ENCODE measurements around the gene PLCB3. TPM values are rescaled to one million over a fixed set of nuclear protein-coding genes. Genes with fewer than 3 reads are reported as not detected.

The PLCB3 gene
- total and polyA plus RNA-seq, 5 donors from 2014 or later, result 0.10 to 3.6 (median 0.31) TPM

GRCh38 chr11:64298966-64299846, 47.9 kb downstream of the PLCB3 start:
- Histone ChIP-seq H3K27ac (ENCODE audit: insufficient read depth, low read length, poor library complexity, severe bottlenecking) (no peak overlapping the region), H3K27me3 (ENCODE audit: control insufficient read depth, insufficient read depth, low read length) (peaks cover 23% of the 10 kb centered on the region), H3K4me1 (ENCODE audit: control insufficient read depth, insufficient read depth, low read length, poor library complexity, severe bottlenecking) (peaks cover 31% of the 10 kb centered on the region), H3K36me3 (ENCODE audit: control insufficient read depth, insufficient read depth, low read length) (no peaks in the 10 kb centered on the region), H3K4me3 (ENCODE audit: low read depth, low read length) (no peak overlapping the region), H3K9me3 (ENCODE audit: control insufficient read depth in 2 of 2, low read length in 2 of 2) (no peaks in the 10 kb centered on the region)
- H3K27ac Mint-ChIP-seq, result no peak overlapping the region
- peaks cover 2 to 34% (median 15%) of the 10 kb centered on the region in 4 donors for H3K4me1 Mint-ChIP-seq
- H3K4me3 Mint-ChIP-seq, result peak overlapping the region in 3 of 4 donors; percentile 70 to 75 (median 73)
- H3K9me3 Mint-ChIP-seq, result no peaks in the 10 kb centered on the region
- peaks cover 75% of the 10 kb centered on the region for H3K27me3 Mint-ChIP-seq
- no peak for ATAC-seq (ENCODE audit: low read depth in 2 of 2)
- no peaks in the 10 kb centered on the region for H3K36me3 Mint-ChIP-seq
- DNase-seq, result peak in 1 of 3 donors; percentile 22

GRCh38 chr11:64299847-64300648, 48.7 kb downstream of the PLCB3 start, which contains the start of gene CATSPERZ:
CATSPERZ (plus strand) TSS chr11:64300358; CDS start chr11:64300411, 53 bp downstream.
- H3K36me3 ChIP-seq (ENCODE audit: control insufficient read depth, insufficient read depth, low read length), result no peaks in the 10 kb centered on the region
- peaks cover 19% of the 10 kb centered on the region for H3K27me3 ChIP-seq (ENCODE audit: control insufficient read depth, insufficient read depth, low read length)

GRCh38 chr11:64303109-64304031, 52.0 kb downstream of the PLCB3 start:
- peak overlapping the region in 1 of 3 donors; percentile 46 for H3K27ac Mint-ChIP-seq
- H3K36me3 Mint-ChIP-seq, result no peaks in the 10 kb centered on the region
- peaks cover 6 to 51% (median 22%) of the 10 kb centered on the region in 4 donors for H3K4me1 Mint-ChIP-seq
- Histone ChIP-seq H3K4me1 (ENCODE audit: control insufficient read depth, insufficient read depth, low read length, poor library complexity, severe bottlenecking) (peaks cover 50% of the 10 kb centered on the region), H3K36me3 (ENCODE audit: control insufficient read depth, insufficient read depth, low read length) (no peaks in the 10 kb centered on the region), H3K27me3 (ENCODE audit: control insufficient read depth, insufficient read depth, low read length) (peaks cover 3% of the 10 kb centered on the region), H3K27ac (ENCODE audit: insufficient read depth, low read length, poor library complexity, severe bottlenecking) (peak overlapping the region; percentile 94), H3K4me3 (ENCODE audit: low read depth, low read length) (no peak overlapping the region), H3K9me3 (ENCODE audit: control insufficient read depth in 2 of 2, low read length in 2 of 2) (no peaks in the 10 kb centered on the region)
- ATAC-seq (ENCODE audit: low read depth in 2 of 2) (no peak), DNase-seq (no peak)
- peaks cover 38% of the 10 kb centered on the region for H3K27me3 Mint-ChIP-seq
- H3K4me3 Mint-ChIP-seq, result peak overlapping the region in 3 of 4 donors; percentile 75 to 98 (median 96)
- no peaks in the 10 kb centered on the region for H3K9me3 Mint-ChIP-seq

More at GRCh38 chr11:64299847-64300648, 48.7 kb downstream of the PLCB3 start, which contains the start of gene CATSPERZ:
- H3K9me3 Mint-ChIP-seq, result no peaks in the 10 kb centered on the region
- peaks cover 71% of the 10 kb centered on the region for H3K27me3 Mint-ChIP-seq
- Histone ChIP-seq H3K4me1 (ENCODE audit: control insufficient read depth, insufficient read depth, low read length, poor library complexity, severe bottlenecking) (peaks cover 37% of the 10 kb centered on the region), H3K4me3 (ENCODE audit: low read depth, low read length) (peak within 1 kb of the TSS; percentile 35), H3K9me3 (ENCODE audit: control insufficient read depth in 2 of 2, low read length in 2 of 2) (no peaks in the 10 kb centered on the region), H3K27ac (ENCODE audit: insufficient read depth, low read length, poor library complexity, severe bottlenecking) (no peak within 1 kb of the TSS)
- H3K36me3 Mint-ChIP-seq, result no peaks in the 10 kb centered on the region
- H3K27ac Mint-ChIP-seq, result peak within 1 kb of the TSS in 1 of 3 donors; percentile 86
- peak within 1 kb of the TSS; percentile 73 to 88 (median 78) for H3K4me3 Mint-ChIP-seq
- DNase-seq (peak in 1 of 3 donors; percentile 38), ATAC-seq (ENCODE audit: low read depth in 2 of 2) (no peak)
- peaks cover 6 to 37% (median 18%) of the 10 kb centered on the region in 4 donors for H3K4me1 Mint-ChIP-seq

GRCh38 chr11:64304032-64304315, 52.6 kb downstream of the PLCB3 start:
- peak overlapping the region in 2 of 3 donors; percentile 95 to 98 for H3K27ac Mint-ChIP-seq
- no peaks in the 10 kb centered on the region for H3K9me3 ChIP-seq (ENCODE audit: control insufficient read depth in 2 of 2, low read length in 2 of 2)
- DNase-seq, result no peak
- H3K4me1 Mint-ChIP-seq, result peaks cover 6 to 48% (median 22%) of the 10 kb centered on the region in 4 donors
- peak overlapping the region; percentile 94 for H3K27ac ChIP-seq (ENCODE audit: insufficient read depth, low read length, poor library complexity, severe bottlenecking)
- peaks cover 3% of the 10 kb centered on the region for H3K27me3 ChIP-seq (ENCODE audit: control insufficient read depth, insufficient read depth, low read length)
- no peaks in the 10 kb centered on the region for H3K36me3 ChIP-seq (ENCODE audit: control insufficient read depth, insufficient read depth, low read length)
- peaks cover 49% of the 10 kb centered on the region for H3K4me1 ChIP-seq (ENCODE audit: control insufficient read depth, insufficient read depth, low read length, poor library complexity, severe bottlenecking)
- H3K9me3 Mint-ChIP-seq, result no peaks in the 10 kb centered on the region
- H3K36me3 Mint-ChIP-seq, result no peaks in the 10 kb centered on the region
- peaks cover 32% of the 10 kb centered on the region for H3K27me3 Mint-ChIP-seq
- H3K4me3 ChIP-seq (ENCODE audit: low read depth, low read length), result peak overlapping the region; percentile 76
- no peak for ATAC-seq (ENCODE audit: low read depth in 2 of 2)
- peak overlapping the region in 3 of 4 donors; percentile 94 to 98 (median 96) for H3K4me3 Mint-ChIP-seq

GRCh38 chr11:64304316-64305072, 53.2 kb downstream of the PLCB3 start:
- H3K4me1 Mint-ChIP-seq, result peaks cover 6 to 47% (median 21%) of the 10 kb centered on the region in 4 donors
- no peaks in the 10 kb centered on the region for H3K36me3 ChIP-seq (ENCODE audit: control insufficient read depth, insufficient read depth, low read length)
- peaks cover 3% of the 10 kb centered on the region for H3K27me3 ChIP-seq (ENCODE audit: control insufficient read depth, insufficient read depth, low read length)
- H3K9me3 ChIP-seq (ENCODE audit: control insufficient read depth in 2 of 2, low read length in 2 of 2), result no peaks in the 10 kb centered on the region
- DNase-seq (peak; percentile 81 to 94 (median 86)), ATAC-seq (ENCODE audit: low read depth in 2 of 2) (peak; percentile 33 to 39)
- H3K9me3 Mint-ChIP-seq, result no peaks in the 10 kb centered on the region
- H3K4me3 ChIP-seq (ENCODE audit: low read depth, low read length), result peak overlapping the region; percentile 76
- peaks cover 27% of the 10 kb centered on the region for H3K27me3 Mint-ChIP-seq
- peak overlapping the region; percentile 94 to 98 (median 96) for H3K4me3 Mint-ChIP-seq
- peak overlapping the region; percentile 95 to 98 (median 96) for H3K27ac Mint-ChIP-seq
- H3K27ac ChIP-seq (ENCODE audit: insufficient read depth, low read length, poor library complexity, severe bottlenecking), result peak overlapping the region; percentile 94
- no peaks in the 10 kb centered on the region for H3K36me3 Mint-ChIP-seq
- peaks cover 44% of the 10 kb centered on the region for H3K4me1 ChIP-seq (ENCODE audit: control insufficient read depth, insufficient read depth, low read length, poor library complexity, severe bottlenecking)

- H3K27ac Mint-ChIP-seq, result peak within 1 kb of the TSS; percentile 96 to 98 (median 96)
- H3K4me3 Mint-ChIP-seq, result peak within 1 kb of the TSS; percentile 95 to 99 (median 97)
- H3K4me1 Mint-ChIP-seq, result peaks cover 6 to 44% (median 18%) of the 10 kb centered on the region in 4 donors
- H3K27me3 Mint-ChIP-seq, result peaks cover 20% of the 10 kb centered on the region
- peaks cover 3% of the 10 kb centered on the region for H3K27me3 ChIP-seq (ENCODE audit: control insufficient read depth, insufficient read depth, low read length)
- no peaks in the 10 kb centered on the region for H3K9me3 ChIP-seq (ENCODE audit: control insufficient read depth in 2 of 2, low read length in 2 of 2)
- peak within 1 kb of the TSS; percentile 94 for H3K27ac ChIP-seq (ENCODE audit: insufficient read depth, low read length, poor library complexity, severe bottlenecking)
- peak; percentile 98 to 99 (median 99) for DNase-seq
- ATAC-seq (ENCODE audit: low read depth in 2 of 2), result peak; percentile 75 to 78
- H3K36me3 Mint-ChIP-seq, result no peaks in the 10 kb centered on the region
- peak within 1 kb of the TSS; percentile 77 for H3K4me3 ChIP-seq (ENCODE audit: low read depth, low read length)
- no peaks in the 10 kb centered on the region for H3K36me3 ChIP-seq (ENCODE audit: control insufficient read depth, insufficient read depth, low read length)
- no peaks in the 10 kb centered on the region for H3K9me3 Mint-ChIP-seq
- H3K4me1 ChIP-seq (ENCODE audit: control insufficient read depth, insufficient read depth, low read length, poor library complexity, severe bottlenecking), result peaks cover 37% of the 10 kb centered on the region
Measured at GRCh38 chr11:64305075-64305690, 53.9 kb downstream of the PLCB3 start, which contains the start of gene ESRRA. ESRRA (plus strand) TSS chr11:64305524; CDS start chr11:64307180, 1,656 bp downstream.
